GM18868 (cell line): Measurements from ENCODE around the gene HTT.

Experiments used
- ATAC-seq: cut with Tn5 transposase; IDR thresholded peaks from one replicate; pipeline ENCODE4 v1.9.1; 2021; ENCODE audit warnings: mild to moderate bottlenecking, moderate library complexity; ENCODE audit not compliant: unreplicated experiment

Gene HTT

GRCh38 chr4:3232001-3232400 lies 157.5 kb downstream of the HTT start:
- no peak for ATAC-seq

GRCh38 chr4:3232871-3233271 lies 158.4 kb downstream of the HTT start:
- ATAC-seq, result no peak

- ATAC-seq, result no peak
These were observed 159.1 kb downstream of the HTT start for GRCh38 chr4:3233391-3234071.

- no peak for ATAC-seq
These were observed 159.9 kb downstream of the HTT start for GRCh38 chr4:3234171-3235029.

GRCh38 chr4:3235030-3235345 lies 160.5 kb downstream of the HTT start:
- no peak for ATAC-seq

- ATAC-seq, result no peak
These were observed 161.1 kb downstream of the HTT start for GRCh38 chr4:3235581-3235980.

GRCh38 chr4:3236326-3236878 lies 161.9 kb downstream of the HTT start:
- ATAC-seq, result no peak

GRCh38 chr4:3237266-3237665 lies 162.8 kb downstream of the HTT start:
- no peak for ATAC-seq

- ATAC-seq, result no peak
These were observed 163.5 kb downstream of the HTT start for GRCh38 chr4:3237712-3238560.

GRCh38 chr4:3238721-3239120 lies 164.2 kb downstream of the HTT start:
- no peak for ATAC-seq

- no peak for ATAC-seq
These were observed 164.8 kb downstream of the HTT start for GRCh38 chr4:3239303-3239702.

GRCh38 chr4:3239998-3240920 lies 165.8 kb downstream of the HTT start:
- no peak for ATAC-seq

GRCh38 chr4:3240936-3241522 lies 166.5 kb downstream of the HTT start:
- ATAC-seq, result no peak

GRCh38 chr4:3241898-3242524 lies 167.5 kb downstream of the HTT start:
- ATAC-seq, result no peak

- no peak for ATAC-seq
These were observed 168.8 kb downstream of the HTT start for GRCh38 chr4:3243136-3243780.

- ATAC-seq, result no peak
These were observed 169.5 kb downstream of the HTT start for GRCh38 chr4:3244002-3244401.

- ATAC-seq, result no peak
These were observed 170.3 kb downstream of the HTT start for GRCh38 chr4:3244747-3245146.

- ATAC-seq, result no peak
These were observed 171.2 kb downstream of the HTT start for GRCh38 chr4:3245676-3246075.
